ENCODE measurements around the gene IFNA8. TPM values are rescaled to one million over a fixed set of nuclear protein-coding genes. Genes with fewer than 3 reads are reported as not detected.

IFNA8 gene
- total RNA-seq, 1 donor from 2014 or later, result not detected

DNA sequence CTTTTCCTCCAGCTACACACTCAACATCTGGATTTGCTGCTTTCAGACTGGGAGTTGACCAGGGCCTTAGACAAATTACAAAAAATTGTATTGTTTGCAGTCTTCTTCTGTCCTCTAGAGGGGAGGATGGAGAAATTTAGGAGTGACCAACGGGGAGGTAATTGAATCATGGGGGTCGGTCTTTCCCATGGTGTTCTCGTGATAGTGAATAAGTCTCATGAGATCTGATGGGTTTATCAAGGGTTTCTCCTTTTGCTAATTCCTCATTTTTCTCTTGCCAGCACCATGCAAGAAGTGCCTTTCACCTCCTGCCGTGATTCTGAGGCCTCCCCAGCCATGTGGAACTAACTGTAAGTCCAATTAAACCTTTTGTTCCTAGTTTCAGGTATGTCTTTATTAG lies 4.2 kb downstream of the IFNA8 start:
- no peak overlapping the region for H3K27ac Mint-ChIP-seq
- no peak for DNase-seq (ENCODE audit: low spot score)
- no peak overlapping the region for H3K9ac ChIP-seq
- no peaks in the 10 kb centered on the region for H3K36me3 Mint-ChIP-seq
- H3K9me3 ChIP-seq (ENCODE audit: low read depth), result no peaks in the 10 kb centered on the region
- H3K27ac ChIP-seq, result no peak overlapping the region
- peaks cover 18% of the 10 kb centered on the region for H3K4me1 Mint-ChIP-seq
- no peak overlapping the region for H3K4me2 ChIP-seq
- H3K27me3 Mint-ChIP-seq (ENCODE audit: insufficient read depth, low read depth), result no peaks in the 10 kb centered on the region
- no peak overlapping the region for H2AFZ ChIP-seq (replicated peaks)
- no peak overlapping the region for H3K4me3 ChIP-seq
- no peaks in the 10 kb centered on the region for H3K79me2 ChIP-seq (ENCODE audit: low read depth)
- no peak overlapping the region for H3K4me3 Mint-ChIP-seq
- H3K36me3 ChIP-seq, result no peaks in the 10 kb centered on the region
- H3K9me3 Mint-ChIP-seq, result no peaks in the 10 kb centered on the region
- TF ChIP-seq EZH2 (IDR thresholded peaks at IDR 0.05), result no peak
- TF ChIP-seq, protein P1, sequence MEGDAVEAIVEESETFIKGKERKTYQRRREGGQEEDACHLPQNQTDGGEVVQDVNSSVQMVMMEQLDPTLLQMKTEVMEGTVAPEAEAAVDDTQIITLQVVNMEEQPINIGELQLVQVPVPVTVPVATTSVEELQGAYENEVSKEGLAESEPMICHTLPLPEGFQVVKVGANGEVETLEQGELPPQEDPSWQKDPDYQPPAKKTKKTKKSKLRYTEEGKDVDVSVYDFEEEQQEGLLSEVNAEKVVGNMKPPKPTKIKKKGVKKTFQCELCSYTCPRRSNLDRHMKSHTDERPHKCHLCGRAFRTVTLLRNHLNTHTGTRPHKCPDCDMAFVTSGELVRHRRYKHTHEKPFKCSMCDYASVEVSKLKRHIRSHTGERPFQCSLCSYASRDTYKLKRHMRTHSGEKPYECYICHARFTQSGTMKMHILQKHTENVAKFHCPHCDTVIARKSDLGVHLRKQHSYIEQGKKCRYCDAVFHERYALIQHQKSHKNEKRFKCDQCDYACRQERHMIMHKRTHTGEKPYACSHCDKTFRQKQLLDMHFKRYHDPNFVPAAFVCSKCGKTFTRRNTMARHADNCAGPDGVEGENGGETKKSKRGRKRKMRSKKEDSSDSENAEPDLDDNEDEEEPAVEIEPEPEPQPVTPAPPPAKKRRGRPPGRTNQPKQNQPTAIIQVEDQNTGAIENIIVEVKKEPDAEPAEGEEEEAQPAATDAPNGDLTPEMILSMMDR (IDR thresholded peaks at IDR 0.05), result no peak
- H3F3A ChIP-seq (ENCODE audit: low read depth), result no peaks in the 10 kb centered on the region
- no peaks in the 10 kb centered on the region for H4K20me1 ChIP-seq (ENCODE audit: low read depth)
- peaks cover 5% of the 10 kb centered on the region for H3K4me1 ChIP-seq
- no peaks in the 10 kb centered on the region for H3K27me3 ChIP-seq

DNA sequence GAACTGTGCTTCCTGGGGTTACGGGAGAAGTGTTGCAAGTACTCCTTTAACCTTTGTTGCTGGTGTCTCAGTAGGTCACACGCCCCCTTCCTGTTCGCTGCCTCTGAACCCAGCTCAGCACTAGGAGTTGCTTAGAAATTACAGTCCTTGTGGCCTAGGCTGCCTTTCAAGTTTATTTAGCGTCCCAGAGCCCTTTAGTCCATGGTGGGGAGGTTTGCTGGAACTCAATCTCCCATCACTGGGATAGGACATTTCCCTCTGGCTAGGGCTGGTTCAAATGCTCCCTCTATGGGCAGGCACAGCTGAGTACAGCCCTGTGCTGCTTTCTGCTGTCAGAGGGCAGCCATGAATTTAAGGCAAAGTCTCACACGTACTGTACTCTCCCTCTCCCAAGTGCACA lies 4.7 kb downstream of the IFNA8 start:
- H3K4me3 Mint-ChIP-seq, result no peak overlapping the region
- Histone ChIP-seq H3K9ac (no peak overlapping the region), H3K36me3 (no peaks in the 10 kb centered on the region), H3K27ac (no peak overlapping the region), H4K20me1 (ENCODE audit: low read depth) (no peaks in the 10 kb centered on the region), H3K4me2 (no peak overlapping the region), H3K9me3 (ENCODE audit: low read depth) (no peaks in the 10 kb centered on the region), H3F3A (ENCODE audit: low read depth) (no peaks in the 10 kb centered on the region), H2AFZ (replicated peaks) (no peak overlapping the region), H3K4me1 (peaks cover 5% of the 10 kb centered on the region), H3K79me2 (ENCODE audit: low read depth) (no peaks in the 10 kb centered on the region), H3K4me3 (no peak overlapping the region), H3K27me3 (no peaks in the 10 kb centered on the region)
- no peaks in the 10 kb centered on the region for H3K9me3 Mint-ChIP-seq
- H3K36me3 Mint-ChIP-seq, result no peaks in the 10 kb centered on the region
- peaks cover 18% of the 10 kb centered on the region for H3K4me1 Mint-ChIP-seq
- TF ChIP-seq, protein P1 (IDR thresholded peaks at IDR 0.05), result peak; percentile 47
- no peak for TF ChIP-seq EZH2phosphoT487 (IDR thresholded peaks at IDR 0.05)
- TF ChIP-seq EZH2 (IDR thresholded peaks at IDR 0.05), result no peak
- no peaks in the 10 kb centered on the region for H3K27me3 Mint-ChIP-seq (ENCODE audit: insufficient read depth, low read depth)
- DNase-seq (ENCODE audit: low spot score), result peak; percentile 13
- H3K27ac Mint-ChIP-seq, result no peak overlapping the region

DNA sequence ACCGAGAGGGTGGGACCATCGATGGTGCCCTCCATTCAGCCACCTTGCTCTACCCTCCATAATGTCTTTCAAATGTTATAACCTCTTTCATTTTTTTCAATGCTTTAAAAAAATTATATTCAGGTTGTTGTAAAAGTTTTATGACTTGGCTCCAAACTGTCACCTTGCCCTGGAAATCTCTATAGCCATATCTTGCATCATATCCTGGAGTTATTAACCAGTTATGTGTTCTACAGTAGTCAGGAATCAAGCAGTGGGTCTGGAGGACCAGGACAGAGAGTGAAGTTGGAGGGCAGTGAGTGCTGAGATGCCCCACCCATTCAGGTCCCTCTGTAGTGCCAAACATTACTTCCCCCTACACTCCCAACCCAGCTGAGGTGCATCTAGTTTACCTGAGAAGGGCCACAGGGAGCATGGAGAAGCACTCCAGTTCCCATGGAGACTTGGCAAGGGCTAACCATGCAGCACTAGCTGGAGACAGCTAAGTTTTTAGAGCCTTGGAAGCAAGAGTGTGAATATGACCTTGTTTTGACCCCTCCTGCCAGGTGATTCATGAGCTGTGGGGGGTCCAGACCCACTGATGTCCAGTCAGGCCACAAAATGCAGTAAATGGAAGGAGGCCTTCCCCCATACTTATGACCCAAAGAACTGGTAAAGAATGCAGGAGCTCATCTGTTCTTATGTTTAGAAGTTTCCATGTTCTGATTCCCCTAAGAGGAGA lies 5.5 kb downstream of the IFNA8 start:
- DNase-seq (ENCODE audit: low spot score), result no peak
- no peak overlapping the region for H3K4me3 ChIP-seq
- H3K9me3 ChIP-seq (ENCODE audit: low read depth), result no peaks in the 10 kb centered on the region
- no peak overlapping the region for H2AFZ ChIP-seq (replicated peaks)
- peaks cover 5% of the 10 kb centered on the region for H3K4me1 ChIP-seq
- no peak overlapping the region for H3K4me2 ChIP-seq
- H3K27me3 ChIP-seq, result no peaks in the 10 kb centered on the region
- H3K9ac ChIP-seq, result no peak overlapping the region
- no peaks in the 10 kb centered on the region for H4K20me1 ChIP-seq (ENCODE audit: low read depth)
- TF ChIP-seq EZH2phosphoT487 (IDR thresholded peaks at IDR 0.05) (no peak), EZH2 (IDR thresholded peaks at IDR 0.05) (no peak)
- TF ChIP-seq, protein P1 (IDR thresholded peaks at IDR 0.05), result no peak
- H3K79me2 ChIP-seq (ENCODE audit: low read depth), result no peaks in the 10 kb centered on the region
- H3K36me3 ChIP-seq, result no peaks in the 10 kb centered on the region
- no peaks in the 10 kb centered on the region for H3K9me3 Mint-ChIP-seq
- no peaks in the 10 kb centered on the region for H3K27me3 Mint-ChIP-seq (ENCODE audit: insufficient read depth, low read depth)
- H3K4me1 Mint-ChIP-seq, result peaks cover 18% of the 10 kb centered on the region
- no peak overlapping the region for H3K4me3 Mint-ChIP-seq
- H3K27ac ChIP-seq, result no peak overlapping the region
- H3F3A ChIP-seq (ENCODE audit: low read depth), result no peaks in the 10 kb centered on the region
- no peaks in the 10 kb centered on the region for H3K36me3 Mint-ChIP-seq
- H3K27ac Mint-ChIP-seq, result no peak overlapping the region
